Smooth muscle cell (in vitro differentiated cells): ENCODE data around the gene MCRIP1. TPM values are rescaled to one million over a fixed set of nuclear protein-coding genes. Genes with fewer than 3 reads are reported as not detected.

Experiments
- DNase-seq: peaks from one replicate; lab custom pipeline; 2025; ENCODE audit not compliant: unreplicated experiment; lab: John Stamatoyannopoulos, UW
- H2AFZ ChIP-seq: fragments of 200-600 bp; sonication (generic); 2 replicates; pipeline ENCODE4 v1.6.0; 2016; ENCODE audit warnings: antibody characterized with exemption, low read depth, mild to moderate bottlenecking
- H3F3A ChIP-seq: fragments of 200-600 bp; sonication (generic); 2 replicates; pipeline ENCODE4 v1.6.0; 2017; ENCODE audit warnings: antibody characterized with exemption, low read depth
- H3K27ac ChIP-seq: fragments of 200-600 bp; sonication (generic); 2 replicates; pipeline ENCODE4 v1.5.1; 2016; ENCODE audit warnings: low read depth, mild to moderate bottlenecking
- H3K27me3 ChIP-seq: fragments of 200-600 bp; sonication (generic); 2 replicates; pipeline ENCODE4 v1.6.1; 2016; ENCODE audit warnings: low read depth, mild to moderate bottlenecking
- H3K36me3 ChIP-seq: fragments of 200-600 bp; sonication (generic); 2 replicates; pipeline ENCODE4 v1.5.1; 2016; ENCODE audit warnings: low read depth
- H3K4me1 ChIP-seq: fragments of 200-600 bp; sonication (generic); 2 replicates; pipeline ENCODE4 v1.5.1; 2016; ENCODE audit warnings: low read depth
- H3K4me2 ChIP-seq: fragments of 200-600 bp; sonication (generic); 2 replicates; pipeline ENCODE4 v1.6.0; 2016; ENCODE audit warnings: mild to moderate bottlenecking
- H3K4me3 ChIP-seq: fragments of 200-600 bp; sonication (generic); 2 replicates; pipeline ENCODE4 v1.5.1; 2016; ENCODE audit warnings: mild to moderate bottlenecking
- H3K79me2 ChIP-seq: fragments of 200-600 bp; sonication (generic); 2 replicates; pipeline ENCODE4 v1.6.0; 2016; ENCODE audit warnings: low read depth, mild to moderate bottlenecking
- H3K9ac ChIP-seq: fragments of 200-600 bp; sonication (generic); 2 replicates; pipeline ENCODE4 v1.6.0; 2016; ENCODE audit warnings: low read depth
- H3K9me3 ChIP-seq: fragments of 200-600 bp; sonication (generic); replicated peaks from 2 replicates; pipeline ENCODE4 v1.5.1; 2016; ENCODE audit warnings: low read depth
- H4K20me1 ChIP-seq: fragments of 200-600 bp; sonication (generic); 2 replicates; pipeline ENCODE4 v1.6.0; 2016; ENCODE audit warnings: low read depth
- CTCF ChIP-seq: fragments of 200-600 bp; sonication (generic); IDR thresholded peaks from 2 replicates; pipeline ENCODE4 v1.5.1; 2017; ENCODE audit warnings: borderline replicate concordance, mild to moderate bottlenecking, antibody characterized with exemption; ENCODE audit not compliant: insufficient read depth, poor library complexity, severe bottlenecking
- WGBS: methylation state at CpG from one replicate; pipeline ENCODE4 v1.1.7; 2016; ENCODE audit warnings: low lambda C conversion rate; 5-methylcytosine and 5-hydroxymethylcytosine counted together
- polyA plus RNA-seq: library from polyadenylated mRNA; unstranded; fragments of >200 nt; fragmentation: Nextera tagmentation; extraction: Ambion mirVana; gene quantifications from 2 replicates; pipeline ENCODE4 v1.2.1, GENCODE V29; 2016
- total RNA-seq: library from RNA; depleted of rRNA; stranded (reverse); fragments of >200 nt; gene quantifications from 2 replicates; pipeline ENCODE4 v1.2.3, GENCODE V29; 2014

Gene MCRIP1
- total and polyA plus RNA-seq, 2 experiments from 2014 or later = 85.1 to 208 TPM

- H4K20me1 ChIP-seq = peaks cover 74% of the 10 kb centered on the region
- peak overlapping the region; percentile 94 for H3K9ac ChIP-seq
These were observed 27.9 kb upstream of the MCRIP1 start for GRCh38 chr17:81860756-81861568.

GRCh38 chr17:81859906-81860755, 27.0 kb upstream of the MCRIP1 start, which contains the start of gene P4HB:
Gene P4HB, minus strand, starts transcription at chr17:81860535. Its CDS starts 64 bp downstream, at chr17:81860471.
- Histone ChIP-seq H3K9ac (peak within 1 kb of the TSS; percentile 94), H4K20me1 (peaks cover 74% of the 10 kb centered on the region), H3K4me3 (peak within 1 kb of the TSS; percentile 100), H3K9me3 (no peaks in the 10 kb centered on the region), H3K4me1 (peaks cover 25% of the 10 kb centered on the region), H3K36me3 (peaks cover 6% of the 10 kb centered on the region), H3K27me3 (no peaks in the 10 kb centered on the region), H3F3A (peaks cover 15% of the 10 kb centered on the region), H3K27ac (peak within 1 kb of the TSS; percentile 98), H3K4me2 (peak within 1 kb of the TSS; percentile 98), H3K79me2 (peaks cover 90% of the 10 kb centered on the region), H2AFZ (no peak within 1 kb of the TSS)
- no peak for TF ChIP-seq CTCF
- WGBS = 2% methylated on average over 59 of the region's 95 CpGs
- DNase-seq = peak; percentile 99

More at GRCh38 chr17:81860756-81861568, 27.9 kb upstream of the MCRIP1 start:
- Histone ChIP-seq H3K4me1 (peaks cover 26% of the 10 kb centered on the region), H3K36me3 (peaks cover 6% of the 10 kb centered on the region), H3K27ac (peak overlapping the region; percentile 98), H2AFZ (no peak overlapping the region), H3F3A (peaks cover 20% of the 10 kb centered on the region), H3K79me2 (peaks cover 85% of the 10 kb centered on the region), H3K9me3 (no peaks in the 10 kb centered on the region), H3K4me3 (peak overlapping the region; percentile 74), H3K27me3 (no peaks in the 10 kb centered on the region), H3K4me2 (peak overlapping the region; percentile 98)
- peak; percentile 99 for DNase-seq
- no peak for TF ChIP-seq CTCF
- 1% methylated on average over 58 of the region's 74 CpGs for WGBS

- no peak overlapping the region for H2AFZ ChIP-seq
- peaks cover 25% of the 10 kb centered on the region for H3K4me1 ChIP-seq
- no peak for DNase-seq
- peak overlapping the region; percentile 94 for H3K9ac ChIP-seq
- H4K20me1 ChIP-seq = peaks cover 74% of the 10 kb centered on the region
- no peak for TF ChIP-seq CTCF
- peak overlapping the region; percentile 98 for H3K4me2 ChIP-seq
- H3K27me3 ChIP-seq = no peaks in the 10 kb centered on the region
- peaks cover 90% of the 10 kb centered on the region for H3K79me2 ChIP-seq
- no peaks in the 10 kb centered on the region for H3K9me3 ChIP-seq
- 55% methylated on average over 23 of the region's 23 CpGs for WGBS
- peak overlapping the region; percentile 83 for H3K27ac ChIP-seq
- H3K36me3 ChIP-seq = peaks cover 6% of the 10 kb centered on the region
- peak overlapping the region; percentile 100 for H3K4me3 ChIP-seq
- peaks cover 9% of the 10 kb centered on the region for H3F3A ChIP-seq
These were observed 26.1 kb upstream of the MCRIP1 start for GRCh38 chr17:81858967-81859905.
